H9 (cell line): ENCODE data around the gene KLHDC8A. TPM values are rescaled to one million over a fixed set of nuclear protein-coding genes. Genes with fewer than 3 reads are reported as not detected.

Experiments
- DNase-seq: peaks from one replicate; pipeline ENCODE4 v3.0.0-alpha.2; 2017
- H2AFZ ChIP-seq: one replicate; pipeline ENCODE4 v1.6.1; 2013; ENCODE audit warnings: mild to moderate bottlenecking, low read length, control low read depth, moderate library complexity
- H2AK5ac ChIP-seq: 2 replicates; pipeline ENCODE4 v1.6.1; 2013; ENCODE audit warnings: low read length, control low read depth, mixed read lengths; ENCODE audit not compliant: insufficient read length
- H2BK120ac ChIP-seq: one replicate; pipeline ENCODE4 v1.6.1; 2013; ENCODE audit warnings: low read depth, mild to moderate bottlenecking, low read length, control low read depth, inconsistent platforms; ENCODE audit not compliant: poor library complexity, severe bottlenecking
- H2BK12ac ChIP-seq: 2 replicates; pipeline ENCODE4 v1.6.1; 2013; ENCODE audit warnings: low read length, control low read depth, mixed read lengths, low read depth; ENCODE audit not compliant: insufficient read length
- H2BK15ac ChIP-seq: 2 replicates; pipeline ENCODE4 v1.6.1; 2013; ENCODE audit warnings: low read depth, low read length, control low read depth
- H2BK20ac ChIP-seq: one replicate; pipeline ENCODE4 v1.6.1; 2013; ENCODE audit warnings: low read depth, mild to moderate bottlenecking, low read length, control low read depth, inconsistent platforms; ENCODE audit not compliant: poor library complexity, severe bottlenecking
- H2BK5ac ChIP-seq: 2 replicates; pipeline ENCODE4 v1.6.1; 2013; ENCODE audit warnings: low read length, control low read depth, mixed read lengths; ENCODE audit not compliant: insufficient read length
- H3K14ac ChIP-seq: 2 replicates; pipeline ENCODE4 v1.6.1; 2013; ENCODE audit warnings: low read length, control low read depth; ENCODE audit not compliant: insufficient read depth
- H3K18ac ChIP-seq: 2 replicates; pipeline ENCODE4 v1.6.1; 2013; ENCODE audit warnings: low read depth, mild to moderate bottlenecking, mixed read lengths, low read length, control low read depth; ENCODE audit not compliant: insufficient read length
- H3K23ac ChIP-seq: 2 replicates; pipeline ENCODE4 v1.6.1; 2013; ENCODE audit warnings: low read length, control low read depth, mixed read lengths, low read depth; ENCODE audit not compliant: insufficient read length
- H3K23me2 ChIP-seq: 2 replicates; pipeline ENCODE4 v1.6.1; 2013; ENCODE audit warnings: low read depth, mild to moderate bottlenecking, mixed read lengths, low read length, control low read depth; ENCODE audit not compliant: insufficient read length, poor library complexity, severe bottlenecking
- H3K27ac ChIP-seq: 2 replicates; pipeline ENCODE4 v1.5.1; 2013; ENCODE audit warnings: low read length, control low read depth, mixed read lengths, low read depth; ENCODE audit not compliant: insufficient read length
- H3K27me3 ChIP-seq: 2 replicates; pipeline ENCODE4 v1.6.1; 2013; ENCODE audit warnings: low read length, control low read depth, inconsistent platforms; ENCODE audit not compliant: insufficient read depth
- H3K4ac ChIP-seq: 2 replicates; pipeline ENCODE4 v1.6.1; 2013; ENCODE audit warnings: low read depth, mild to moderate bottlenecking, control low read depth, inconsistent platforms, low read length, moderate library complexity
- H3K4me1 ChIP-seq: 2 replicates; pipeline ENCODE4 v1.6.1; 2013; ENCODE audit warnings: low read length, control low read depth, inconsistent platforms; ENCODE audit not compliant: insufficient read depth
- H3K4me2 ChIP-seq: 2 replicates; pipeline ENCODE4 v1.6.1; 2013; ENCODE audit warnings: low read length, control low read depth, mixed read lengths; ENCODE audit not compliant: insufficient read length, insufficient read depth
- H3K56ac ChIP-seq: 2 replicates; pipeline ENCODE4 v1.6.1; 2013; ENCODE audit warnings: low read depth, mild to moderate bottlenecking, mixed read lengths, low read length, control low read depth; ENCODE audit not compliant: insufficient read length
- H3K79me1 ChIP-seq: 2 replicates; pipeline ENCODE4 v1.6.1; 2013; ENCODE audit warnings: low read depth, mild to moderate bottlenecking, moderate library complexity, low read length, control low read depth, inconsistent platforms; ENCODE audit not compliant: insufficient read depth, poor library complexity, severe bottlenecking
- H3K79me2 ChIP-seq: 2 replicates; pipeline ENCODE4 v1.6.1; 2013; ENCODE audit warnings: low read length, control low read depth, inconsistent platforms; ENCODE audit not compliant: insufficient read depth
- H3K9ac ChIP-seq: 2 replicates; pipeline ENCODE4 v1.6.1; 2013; ENCODE audit warnings: low read length, control low read depth, mixed read lengths; ENCODE audit not compliant: insufficient read length; ENCODE audit errors: extremely low read depth
- H3K9me3 ChIP-seq: one replicate; pipeline ENCODE4 v1.6.1; 2013; ENCODE audit warnings: low read depth, low read length, inconsistent platforms; ENCODE audit not compliant: control insufficient read depth
- H3T11ph ChIP-seq: one replicate; pipeline ENCODE4 v1.6.1; 2013; ENCODE audit warnings: mild to moderate bottlenecking, low read length, control low read depth, inconsistent platforms
- H4K20me1 ChIP-seq: one replicate; pipeline ENCODE4 v1.6.1; 2013; ENCODE audit not compliant: control insufficient read depth, insufficient read length, insufficient read depth
- H4K5ac ChIP-seq: 2 replicates; pipeline ENCODE4 v1.6.1; 2013; ENCODE audit warnings: low read depth, mild to moderate bottlenecking, mixed read lengths, low read length, control low read depth; ENCODE audit not compliant: insufficient read length
- H4K8ac ChIP-seq: replicated peaks from 2 replicates; pipeline ENCODE4 v1.6.1; 2013; ENCODE audit warnings: low read length, control low read depth, mixed read lengths, low read depth; ENCODE audit not compliant: insufficient read length
- H4K91ac ChIP-seq: 2 replicates; pipeline ENCODE4 v1.6.1; 2013; ENCODE audit warnings: low read depth, mild to moderate bottlenecking, moderate library complexity, mixed read lengths, low read length, control low read depth; ENCODE audit not compliant: insufficient read length
- H3K27ac Mint-ChIP-seq, 3 experiments: 2 replicates in 2 of 3; 3 replicates in 1 of 3; pipeline ENCODE4 v1.8.0; 2020 to 2021; ENCODE audit warnings: mixed read lengths in 3 of 3, mild to moderate bottlenecking in 1 of 3, moderate library complexity in 1 of 3
- H3K27me3 Mint-ChIP-seq: 2 replicates; pipeline ENCODE4 v1.8.0; 2021; ENCODE audit warnings: low read depth, mild to moderate bottlenecking, moderate library complexity, mixed read lengths
- H3K36me3 Mint-ChIP-seq, 3 experiments: 2 replicates in 2 of 3; 3 replicates in 1 of 3; pipeline ENCODE4 v1.8.0; 2020 to 2021; ENCODE audit warnings: low read depth in 3 of 3, mixed read lengths in 3 of 3; ENCODE audit not compliant: insufficient read depth in 1 of 3
- H3K4me1 Mint-ChIP-seq, 2 experiments: 2 replicates each; pipeline ENCODE4 v1.8.0; 2020; ENCODE audit warnings: mixed read lengths in 2 of 2
- H3K4me3 Mint-ChIP-seq, 2 experiments: 2 replicates in 1 of 2; 3 replicates in 1 of 2; pipeline ENCODE4 v1.8.0; 2020 to 2021; ENCODE audit warnings: mild to moderate bottlenecking in 2 of 2, mixed read lengths in 2 of 2, moderate library complexity in 1 of 2
- H3K9me3 Mint-ChIP-seq, 2 experiments: 2 replicates in 1 of 2; 3 replicates in 1 of 2; pipeline ENCODE4 v1.8.0; 2020; ENCODE audit warnings: mild to moderate bottlenecking in 2 of 2, mixed read lengths in 2 of 2, moderate library complexity in 1 of 2
- CTCF ChIP-seq: fragments of 200-600 bp; sonication (generic); conservative IDR thresholded peaks from 3 replicates; pipeline ENCODE4 v1.8.0; 2021; ENCODE audit warnings: antibody characterized with exemption, mild to moderate bottlenecking
- WGBS: extraction: QIAGEN DNeasy Blood & Tissue Kit; methylation state at CpG from one replicate; pipeline ENCODE4 v1.1.7; 2013; ENCODE audit warnings: missing lambda C conversion rate, low lambda C conversion rate, mixed read lengths; ENCODE audit not compliant: insufficient read length; ENCODE audit errors: extremely low coverage; 5-methylcytosine and 5-hydroxymethylcytosine counted together
- total RNA-seq: library from RNA; stranded (reverse); gene quantifications from 2 replicates; pipeline ENCODE4 v1.2.1, GENCODE V29; 2021

The KLHDC8A gene
- total RNA-seq, 1 experiment from 2014 or later = 0.96 TPM

- Histone ChIP-seq H3K56ac (no peak overlapping the region), H3K14ac (no peak overlapping the region), H2AFZ (no peak overlapping the region), H3K23ac (no peak overlapping the region), H2BK5ac (no peak overlapping the region), H3K4me2 (no peak overlapping the region), H3K27me3 (no peaks in the 10 kb centered on the region), H2AK5ac (no peak overlapping the region), H4K8ac (no peak overlapping the region), H2BK12ac (peak overlapping the region; percentile 16), H3K9me3 (no peaks in the 10 kb centered on the region), H3K4me1 (peaks cover 13% of the 10 kb centered on the region), H2BK15ac (no peak overlapping the region), H2BK120ac (no peak overlapping the region), H4K20me1 (no peaks in the 10 kb centered on the region), H3K4ac (no peak overlapping the region), H2BK20ac (no peak overlapping the region), H3K27ac (no peak overlapping the region), H3K79me2 (no peaks in the 10 kb centered on the region), H3T11ph (no peak overlapping the region), H3K9ac (no peak overlapping the region), H4K91ac (no peak overlapping the region), H4K5ac (no peak overlapping the region), H3K18ac (no peak overlapping the region), H3K79me1 (no peaks in the 10 kb centered on the region), H3K23me2 (no peaks in the 10 kb centered on the region)
- Mint-ChIP-seq H3K4me3 (no peak overlapping the region), H3K36me3 (no peaks in the 10 kb centered on the region; a peak in 1 of 7 replicates), H3K9me3 (no peaks in the 10 kb centered on the region), H3K4me1 (peaks cover 52 to 59% of the 10 kb centered on the region in 2 experiments), H3K27ac (no peak overlapping the region), H3K27me3 (no peaks in the 10 kb centered on the region; the same call in 1 of the 2 replicates)
- DNase-seq = no peak
- no peak for TF ChIP-seq CTCF
- no CpG with 5 or more reads among the region's 6 CpGs for WGBS
Measured at GRCh38 chr1:205291596-205291995, 65.1 kb downstream of the KLHDC8A start.
